ENCODE data around the gene MON1A. TPM values are rescaled to one million over a fixed set of nuclear protein-coding genes. Genes with fewer than 3 reads are reported as not detected.

The MON1A gene
- total and polyA plus RNA-seq, 2 of the 8 experiments (the other 6 are each of a cell fraction or from before 2014, with no cell fraction given): 10.3 to 14.1 TPM

DNA sequence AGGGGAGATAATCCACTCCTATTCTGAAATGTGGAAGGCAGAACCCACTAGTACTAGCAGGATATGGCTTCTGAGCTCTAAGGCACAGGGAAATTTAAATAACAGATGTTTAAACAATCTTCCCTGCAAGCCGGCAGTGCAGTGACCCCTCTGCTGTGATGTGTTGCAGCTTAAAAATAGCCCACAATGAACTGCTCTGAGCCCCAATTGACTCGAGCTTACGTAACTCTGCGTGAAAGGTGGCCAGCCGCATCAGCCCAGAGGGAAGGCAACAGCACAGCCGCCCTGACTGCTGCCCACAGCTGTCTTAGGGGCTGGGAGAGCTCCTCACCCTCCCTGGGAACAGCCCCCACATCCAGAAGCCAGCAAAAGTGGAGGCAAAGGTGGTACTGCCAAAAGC lies 47.4 kb downstream of the MON1A start (continued):
- no peak for TF ChIP-seq POLR2AphosphoS5 (IDR thresholded peaks at IDR 0.05; ENCODE audit: low read depth, low read length)
